Esophagus muscularis mucosa (tissue), 3 donors: ENCODE measurements around the gene LENG8.

Source experiments
- CTCF ChIP-seq, 3 experiments: fragments of 200-600 bp in 2 of 3; fragments of 450-650 bp in 1 of 3; sonication (generic) in 2 of 3; IDR thresholded peaks; one replicate each; pipeline ENCODE4 v1.5.1; 2017 to 2019; ENCODE audit warnings: antibody characterized with exemption in 3 of 3, mild to moderate bottlenecking in 2 of 3, moderate library complexity in 1 of 3
- POLR2A ChIP-seq: fragments of 450-650 bp; IDR thresholded peaks from one replicate; pipeline ENCODE4 v1.6.1; 2017; ENCODE audit warnings: antibody characterized with exemption, moderate library complexity, mild to moderate bottlenecking, low read depth
- POLR2AphosphoS5 ChIP-seq, 2 donors: sonication (generic); formaldehyde crosslinking; IDR thresholded peaks; one replicate each; pipeline ENCODE4 v1.6.1; 2017; ENCODE audit warnings: antibody characterized with exemption in 2 of 2

GRCh38 chr19:54463531-54464043, 14.6 kb downstream of the LENG8 start, which contains the start of gene LENG9:
- TF ChIP-seq CTCF (IDR thresholded peaks at IDR 0.05) (no peak), POLR2A (peak; percentile 94), POLR2AphosphoS5 (IDR thresholded peaks at IDR 0.05) (peak; percentile 92 to 96)
